Upper lobe of right lung (tissue), 1 donor: ENCODE data around the gene CHD9NB. TPM values are rescaled to one million over a fixed set of nuclear protein-coding genes. Genes with fewer than 3 reads are reported as not detected.

Experiments
- ATAC-seq: fragments of 200-7000 bp; cut with Tn5 transposase; one replicate; pipeline ENCODE4 v1.9.1; 2020; ENCODE audit warnings: mild to moderate bottlenecking, moderate library complexity
- DNase-seq: peaks from one replicate; pipeline ENCODE4 v3.0.0-alpha.2; 2020
- H3K27ac ChIP-seq: fragments of 200-600 bp; one replicate; pipeline ENCODE4 v1.8.0; 2022
- H3K27me3 ChIP-seq: fragments of 200-600 bp; one replicate; pipeline ENCODE4 v1.8.0; 2022; ENCODE audit warnings: mild to moderate bottlenecking
- H3K36me3 ChIP-seq: fragments of 200-600 bp; one replicate; pipeline ENCODE4 v1.8.0; 2022
- H3K4me1 ChIP-seq: fragments of 200-600 bp; one replicate; pipeline ENCODE4 v1.8.0; 2022
- H3K4me3 ChIP-seq: fragments of 200-600 bp; one replicate; pipeline ENCODE4 v1.8.0; 2022; ENCODE audit warnings: mild to moderate bottlenecking
- H3K9me3 ChIP-seq: fragments of 200-600 bp; one replicate; pipeline ENCODE4 v1.8.0; 2022
- intact Hi-C: fragments of 100-400 bp; cut with DNase I; formaldehyde crosslinking; loops from one replicate; pipeline ENCODE4 v1.11.0; 2022
- total RNA-seq: library from RNA; stranded (reverse); fragmentation: NEBNext Ultra II Directional; extraction: Animal tissue kit (Norgen Biotek cat#: 25700); gene quantifications from one replicate; pipeline ENCODE4 v1.2.1, GENCODE V29; 2021
- TF ChIP-seq, protein P1 (sequence below): fragments of 200-600 bp; IDR thresholded peaks from one replicate; pipeline ENCODE4 v1.8.0; 2022; ENCODE audit warnings: antibody characterized with exemption
- donor health status: DM: no; HTN: yes; CAD: no; lungs with severe emphysema.

The CHD9NB gene
- total RNA-seq, 1 donor from 2014 or later = 1.1 TPM

- intact Hi-C loops = no loop called here
- Histone ChIP-seq H3K27ac (no peak overlapping the region), H3K4me1 (no peaks in the 10 kb centered on the region), H3K9me3 (no peaks in the 10 kb centered on the region), H3K36me3 (no peaks in the 10 kb centered on the region), H3K27me3 (no peaks in the 10 kb centered on the region), H3K4me3 (no peak overlapping the region)
- ATAC-seq (no peak), DNase-seq (no peak)
- TF ChIP-seq, protein P1, sequence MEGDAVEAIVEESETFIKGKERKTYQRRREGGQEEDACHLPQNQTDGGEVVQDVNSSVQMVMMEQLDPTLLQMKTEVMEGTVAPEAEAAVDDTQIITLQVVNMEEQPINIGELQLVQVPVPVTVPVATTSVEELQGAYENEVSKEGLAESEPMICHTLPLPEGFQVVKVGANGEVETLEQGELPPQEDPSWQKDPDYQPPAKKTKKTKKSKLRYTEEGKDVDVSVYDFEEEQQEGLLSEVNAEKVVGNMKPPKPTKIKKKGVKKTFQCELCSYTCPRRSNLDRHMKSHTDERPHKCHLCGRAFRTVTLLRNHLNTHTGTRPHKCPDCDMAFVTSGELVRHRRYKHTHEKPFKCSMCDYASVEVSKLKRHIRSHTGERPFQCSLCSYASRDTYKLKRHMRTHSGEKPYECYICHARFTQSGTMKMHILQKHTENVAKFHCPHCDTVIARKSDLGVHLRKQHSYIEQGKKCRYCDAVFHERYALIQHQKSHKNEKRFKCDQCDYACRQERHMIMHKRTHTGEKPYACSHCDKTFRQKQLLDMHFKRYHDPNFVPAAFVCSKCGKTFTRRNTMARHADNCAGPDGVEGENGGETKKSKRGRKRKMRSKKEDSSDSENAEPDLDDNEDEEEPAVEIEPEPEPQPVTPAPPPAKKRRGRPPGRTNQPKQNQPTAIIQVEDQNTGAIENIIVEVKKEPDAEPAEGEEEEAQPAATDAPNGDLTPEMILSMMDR = no peak
These were observed 16.6 kb downstream of the CHD9NB start for GRCh38 chr16:53036066-53036465.

GRCh38 chr16:53035176-53035942 lies 17.3 kb downstream of the CHD9NB start:
- no peak overlapping the region for H3K4me3 ChIP-seq
- intact Hi-C loops = no loop called here
- TF ChIP-seq, protein P1 = no peak
- H3K36me3 ChIP-seq = no peaks in the 10 kb centered on the region
- DNase-seq (no peak), ATAC-seq (no peak)
- no peak overlapping the region for H3K27ac ChIP-seq
- H3K4me1 ChIP-seq = no peaks in the 10 kb centered on the region
- H3K9me3 ChIP-seq = no peaks in the 10 kb centered on the region
- no peaks in the 10 kb centered on the region for H3K27me3 ChIP-seq

GRCh38 chr16:53034306-53034705 lies 18.4 kb downstream of the CHD9NB start:
- no peaks in the 10 kb centered on the region for H3K9me3 ChIP-seq
- ATAC-seq (no peak), DNase-seq (no peak)
- H3K4me1 ChIP-seq = no peaks in the 10 kb centered on the region
- H3K27ac ChIP-seq = no peak overlapping the region
- H3K27me3 ChIP-seq = no peaks in the 10 kb centered on the region
- no peak overlapping the region for H3K4me3 ChIP-seq
- intact Hi-C loops = no loop called here
- H3K36me3 ChIP-seq = no peaks in the 10 kb centered on the region
- TF ChIP-seq, protein P1 = no peak

DNA sequence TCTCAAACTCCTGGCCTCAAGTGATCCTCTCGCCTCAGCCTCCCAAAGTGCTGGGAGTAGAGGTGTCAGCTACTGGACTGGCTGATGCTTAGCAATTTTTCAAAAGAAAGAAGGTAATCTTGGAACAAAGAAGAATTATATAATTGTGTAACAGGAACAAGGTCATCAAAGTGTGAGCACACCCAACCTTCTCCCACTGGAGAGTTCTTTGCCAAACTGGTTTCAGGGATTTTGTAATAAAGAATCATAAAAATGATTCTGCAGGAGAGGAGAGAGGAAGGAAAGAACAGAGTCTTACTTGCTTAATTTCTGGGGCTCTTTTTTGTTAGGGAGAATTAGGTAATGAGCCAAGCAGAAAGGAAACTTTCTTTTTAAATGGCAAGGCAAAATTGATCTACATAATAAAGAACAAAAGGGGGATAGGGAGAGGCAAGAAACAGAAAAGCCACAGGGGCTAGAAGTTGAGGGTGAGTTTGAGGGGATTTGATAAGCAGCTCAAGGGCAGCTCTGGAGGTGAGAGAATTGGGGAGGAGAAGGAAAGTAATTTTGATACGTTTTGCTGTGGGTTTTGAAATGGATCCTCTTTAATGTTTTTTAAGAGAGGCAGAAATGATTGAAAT lies 21.3 kb downstream of the CHD9NB start:
- no peak for DNase-seq
- H3K4me3 ChIP-seq = no peak overlapping the region
- no peaks in the 10 kb centered on the region for H3K27me3 ChIP-seq
- no peak overlapping the region for H3K27ac ChIP-seq
- intact Hi-C loops = no loop called here
- TF ChIP-seq, protein P1 = no peak
- H3K9me3 ChIP-seq = no peaks in the 10 kb centered on the region
- ATAC-seq = peak; percentile 45
- H3K36me3 ChIP-seq = no peaks in the 10 kb centered on the region
- H3K4me1 ChIP-seq = no peaks in the 10 kb centered on the region

DNA sequence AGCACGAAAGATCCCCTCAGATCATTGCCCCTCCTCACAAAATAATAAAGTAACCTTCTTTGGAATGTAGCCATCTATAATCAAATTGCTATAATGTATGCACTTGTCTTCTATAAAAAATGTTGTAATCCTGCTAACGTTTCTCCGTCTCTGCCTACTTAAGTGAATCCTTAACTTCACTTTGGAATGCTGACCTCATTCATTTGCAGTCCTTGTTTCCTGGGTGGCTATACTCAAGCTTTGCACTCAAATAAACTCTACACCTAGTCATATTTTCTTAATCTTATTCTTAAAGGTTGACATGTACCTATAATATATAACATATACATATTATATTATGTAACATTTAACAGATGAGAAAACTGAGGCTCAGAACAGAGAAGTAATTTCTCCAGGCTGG lies 22.7 kb downstream of the CHD9NB start:
- Histone ChIP-seq H3K36me3 (no peaks in the 10 kb centered on the region), H3K9me3 (no peaks in the 10 kb centered on the region), H3K4me1 (no peaks in the 10 kb centered on the region), H3K27me3 (no peaks in the 10 kb centered on the region), H3K27ac (no peak overlapping the region), H3K4me3 (no peak overlapping the region)
- peak; percentile 57 for ATAC-seq
- intact Hi-C loops = no loop called here
- TF ChIP-seq, protein P1 = no peak
- no peak for DNase-seq
